ENCODE measurements around the gene GPC6. TPM values are rescaled to one million over a fixed set of nuclear protein-coding genes. Genes with fewer than 3 reads are reported as not detected.

The GPC6 gene
- polyA plus RNA-seq, 1 donor from 2014 or later: 9.0 TPM

GRCh38 chr13:93409816-93410215 lies 183.2 kb downstream of the GPC6 start:
- H2AFZ ChIP-seq (ENCODE audit: low read depth, low read length): no peak overlapping the region
- H3K27ac ChIP-seq (ENCODE audit: low read length): no peak overlapping the region
- H3K79me2 ChIP-seq (replicated peaks; ENCODE audit: insufficient read depth, low read length): peaks cover 5% of the 10 kb centered on the region
- H3K9me2 ChIP-seq (ENCODE audit: insufficient read depth, low read length): no peaks in the 10 kb centered on the region
- H3K9me3 ChIP-seq (ENCODE audit: low read length): no peaks in the 10 kb centered on the region
- H3K4me3 ChIP-seq (ENCODE audit: low read length): no peak overlapping the region
- H3F3A ChIP-seq (ENCODE audit: insufficient read depth, low read length, poor library complexity, severe bottlenecking): no peaks in the 10 kb centered on the region
- H3K4me2 ChIP-seq (ENCODE audit: low read length): no peak overlapping the region
- H3K9ac ChIP-seq (ENCODE audit: low read length): no peak overlapping the region
- no peaks in the 10 kb centered on the region for H4K20me1 ChIP-seq (ENCODE audit: insufficient read depth)
- H3K36me3 ChIP-seq (ENCODE audit: insufficient read depth, low read length): no peaks in the 10 kb centered on the region
- TF ChIP-seq REST (IDR thresholded peaks at IDR 0.05; ENCODE audit: borderline replicate concordance) (no peak), EP300 (conservative IDR thresholded peaks at IDR 0.05; ENCODE audit: poor library complexity, severe bottlenecking) (no peak), CTCF (IDR thresholded peaks at IDR 0.05; ENCODE audit: poor library complexity, severe bottlenecking) (no peak), TAF1 (IDR thresholded peaks at IDR 0.05; ENCODE audit: low read depth) (no peak), MXI1 (conservative IDR thresholded peaks at IDR 0.05; ENCODE audit: poor library complexity, severe bottlenecking) (no peak), SMC3 (conservative IDR thresholded peaks at IDR 0.05; ENCODE audit: poor library complexity) (no peak), EZH2 (IDR thresholded peaks at IDR 0.05; ENCODE audit: borderline replicate concordance, insufficient read depth, low read length, poor library complexity, severe bottlenecking) (no peak), RAD21 (conservative IDR thresholded peaks at IDR 0.05) (no peak), POLR2AphosphoS5 (IDR thresholded peaks at IDR 0.05) (no peak)
- H3K27me3 ChIP-seq (ENCODE audit: insufficient read depth, low read depth, low read length): no peaks in the 10 kb centered on the region

DNA sequence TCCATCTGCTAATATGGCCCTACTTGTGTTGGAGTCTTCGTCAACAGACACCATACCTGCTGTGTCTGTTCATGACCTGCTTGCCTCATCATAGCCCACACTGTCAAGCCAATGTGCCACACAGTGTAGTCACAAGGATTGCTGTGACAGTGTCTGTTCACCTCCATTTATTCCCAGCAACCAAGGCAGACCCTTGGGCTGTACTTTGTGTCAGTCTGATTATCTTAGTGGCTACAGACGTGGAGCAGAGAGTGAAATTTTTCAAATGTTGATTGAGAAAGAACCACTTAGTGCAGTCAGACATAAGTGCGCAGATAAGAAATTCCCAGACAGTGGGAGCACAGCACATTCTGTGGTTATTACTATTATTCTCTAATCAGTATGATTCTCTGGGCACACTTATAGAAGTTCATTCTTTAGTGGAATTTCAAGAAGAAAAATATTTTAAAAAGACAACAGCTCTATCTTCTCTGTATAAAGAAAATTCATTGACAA lies 184.6 kb downstream of the GPC6 start:
- Histone ChIP-seq H3K9me3 (ENCODE audit: low read length) (no peaks in the 10 kb centered on the region), H3K36me3 (ENCODE audit: insufficient read depth, low read length) (no peaks in the 10 kb centered on the region), H3K27me3 (ENCODE audit: insufficient read depth, low read depth, low read length) (no peaks in the 10 kb centered on the region), H2AFZ (ENCODE audit: low read depth, low read length) (no peak overlapping the region), H3K27ac (ENCODE audit: low read length) (no peak overlapping the region), H3F3A (ENCODE audit: insufficient read depth, low read length, poor library complexity, severe bottlenecking) (no peaks in the 10 kb centered on the region), H3K4me3 (ENCODE audit: low read length) (no peak overlapping the region), H3K4me2 (ENCODE audit: low read length) (no peak overlapping the region), H4K20me1 (ENCODE audit: insufficient read depth) (no peaks in the 10 kb centered on the region), H3K9me2 (ENCODE audit: insufficient read depth, low read length) (no peaks in the 10 kb centered on the region), H3K9ac (ENCODE audit: low read length) (no peak overlapping the region), H3K79me2 (replicated peaks; ENCODE audit: insufficient read depth, low read length) (peaks cover 7% of the 10 kb centered on the region)
- TF ChIP-seq POLR2AphosphoS5 (IDR thresholded peaks at IDR 0.05) (no peak), TAF1 (IDR thresholded peaks at IDR 0.05; ENCODE audit: low read depth) (no peak), EP300 (conservative IDR thresholded peaks at IDR 0.05; ENCODE audit: poor library complexity, severe bottlenecking) (no peak), CTCF (IDR thresholded peaks at IDR 0.05; ENCODE audit: poor library complexity, severe bottlenecking) (no peak), MXI1 (conservative IDR thresholded peaks at IDR 0.05; ENCODE audit: poor library complexity, severe bottlenecking) (no peak), SMC3 (conservative IDR thresholded peaks at IDR 0.05; ENCODE audit: poor library complexity) (no peak), EZH2 (IDR thresholded peaks at IDR 0.05; ENCODE audit: borderline replicate concordance, insufficient read depth, low read length, poor library complexity, severe bottlenecking) (no peak), REST (IDR thresholded peaks at IDR 0.05; ENCODE audit: borderline replicate concordance) (no peak), RAD21 (conservative IDR thresholded peaks at IDR 0.05) (no peak)

Measured in neural cell (in vitro differentiated cells).